Ascending aorta (tissue), 2 donors: ENCODE results near the gene TSSC4. TPM values are rescaled to one million over a fixed set of nuclear protein-coding genes. Genes with fewer than 3 reads are reported as not detected.

Experiments
- DNase-seq, 2 donors: peaks; one replicate each; pipeline ENCODE4 v3.0.0-alpha.2; 2019; ENCODE audit warnings: low spot score in 2 of 2
- H3K27ac ChIP-seq, 2 donors: fragments of 200-600 bp; sonication (generic); one replicate each; pipeline ENCODE4 v1.5.1; 2016 to 2017; ENCODE audit warnings: mild to moderate bottlenecking in 1 of 2
- H3K27me3 ChIP-seq: fragments of 200-600 bp; sonication (generic); one replicate; pipeline ENCODE4 v1.5.1; 2017
- H3K36me3 ChIP-seq, 2 donors: fragments of 200-600 bp; sonication (generic); one replicate each; pipeline ENCODE4 v1.5.1; 2016
- H3K4me1 ChIP-seq, 2 donors: fragments of 200-600 bp; sonication (generic); one replicate each; pipeline ENCODE4 v1.5.1; 2016 to 2017; ENCODE audit warnings: mild to moderate bottlenecking in 1 of 2
- H3K4me3 ChIP-seq, 2 donors: fragments of 200-600 bp; sonication (generic); one replicate each; pipeline ENCODE4 v1.5.1; 2016 to 2017; ENCODE audit warnings: mild to moderate bottlenecking in 1 of 2
- H3K9me3 ChIP-seq, 2 donors: fragments of 200-600 bp; sonication (generic); one replicate each; pipeline ENCODE4 v1.5.1; 2016
- intact Hi-C: fragments of 100-400 bp; cut with DNase I; formaldehyde crosslinking; loops from one replicate; pipeline ENCODE4 v1.15.1; 2023
- total RNA-seq: library from RNA; depleted of rRNA; stranded (reverse); fragments of >200 nt; gene quantifications from one replicate; pipeline ENCODE4 v1.1.0, GENCODE V29; 2016
- TF ChIP-seq, protein P1 (sequence below), 3 experiments: fragments of 200-600 bp in 2 of 3; fragments of 450-650 bp in 1 of 3; sonication (generic) in 2 of 3; IDR thresholded peaks; one replicate each; pipeline ENCODE4 v1.5.1; 2016 to 2019; ENCODE audit warnings: antibody characterized with exemption in 3 of 3, mild to moderate bottlenecking in 1 of 3, moderate library complexity in 1 of 3

Gene TSSC4
- total RNA-seq, 1 donor from 2014 or later, result 183 TPM

DNA sequence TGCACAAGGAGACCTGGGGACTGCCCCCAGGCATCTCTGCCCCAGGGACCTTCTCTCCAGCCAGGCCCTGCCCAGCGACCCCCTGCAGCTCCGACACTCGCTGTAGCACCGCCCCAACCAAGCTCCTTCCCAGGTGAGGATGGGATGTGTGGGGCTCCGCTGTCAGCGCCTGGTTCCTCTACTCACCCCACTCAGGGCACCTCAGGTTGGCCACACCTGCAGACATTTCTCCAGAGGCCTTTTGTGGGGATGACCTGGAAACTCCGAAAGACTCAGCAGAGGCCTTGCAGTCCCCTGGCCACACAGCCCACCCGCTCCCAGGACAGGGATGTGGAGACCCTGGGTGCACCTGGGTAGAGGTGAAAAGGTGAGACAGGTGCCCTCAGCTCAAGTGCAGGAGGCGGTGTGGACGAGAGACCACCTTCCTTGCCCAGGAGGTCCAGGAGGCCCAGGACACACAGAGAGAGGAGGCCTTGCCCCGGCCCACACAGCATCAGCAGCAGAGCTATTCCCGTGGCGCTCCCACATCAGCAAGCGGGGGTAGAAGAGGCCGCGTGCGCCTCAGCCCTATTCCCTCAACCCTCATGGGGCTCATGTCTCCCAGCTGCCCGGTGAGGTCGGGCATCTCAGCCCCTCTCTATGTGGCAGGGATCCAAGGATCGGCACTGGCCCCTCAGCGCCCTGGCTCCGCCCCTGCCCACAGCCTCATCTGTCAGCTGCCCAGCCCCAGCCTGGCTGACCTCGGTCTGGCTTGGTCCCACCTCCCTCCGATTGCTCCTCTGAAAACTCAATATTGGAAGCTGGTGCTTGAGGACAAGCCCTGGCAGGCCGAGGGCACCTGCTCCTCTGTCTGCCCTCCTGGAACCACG is 22.8 kb downstream of the TSSC4 start:
- Histone ChIP-seq H3K27ac (no peak overlapping the region), H3K4me1 (peaks cover 0 to 3% of the 10 kb centered on the region in 2 donors), H3K36me3 (no peaks in the 10 kb centered on the region), H3K27me3 (no peaks in the 10 kb centered on the region), H3K9me3 (no peaks in the 10 kb centered on the region), H3K4me3 (no peak overlapping the region)
- intact Hi-C loops, result no loop called here
- DNase-seq, result no peak
- TF ChIP-seq, protein P1, sequence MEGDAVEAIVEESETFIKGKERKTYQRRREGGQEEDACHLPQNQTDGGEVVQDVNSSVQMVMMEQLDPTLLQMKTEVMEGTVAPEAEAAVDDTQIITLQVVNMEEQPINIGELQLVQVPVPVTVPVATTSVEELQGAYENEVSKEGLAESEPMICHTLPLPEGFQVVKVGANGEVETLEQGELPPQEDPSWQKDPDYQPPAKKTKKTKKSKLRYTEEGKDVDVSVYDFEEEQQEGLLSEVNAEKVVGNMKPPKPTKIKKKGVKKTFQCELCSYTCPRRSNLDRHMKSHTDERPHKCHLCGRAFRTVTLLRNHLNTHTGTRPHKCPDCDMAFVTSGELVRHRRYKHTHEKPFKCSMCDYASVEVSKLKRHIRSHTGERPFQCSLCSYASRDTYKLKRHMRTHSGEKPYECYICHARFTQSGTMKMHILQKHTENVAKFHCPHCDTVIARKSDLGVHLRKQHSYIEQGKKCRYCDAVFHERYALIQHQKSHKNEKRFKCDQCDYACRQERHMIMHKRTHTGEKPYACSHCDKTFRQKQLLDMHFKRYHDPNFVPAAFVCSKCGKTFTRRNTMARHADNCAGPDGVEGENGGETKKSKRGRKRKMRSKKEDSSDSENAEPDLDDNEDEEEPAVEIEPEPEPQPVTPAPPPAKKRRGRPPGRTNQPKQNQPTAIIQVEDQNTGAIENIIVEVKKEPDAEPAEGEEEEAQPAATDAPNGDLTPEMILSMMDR (IDR thresholded peaks at IDR 0.05), result no peak

DNA sequence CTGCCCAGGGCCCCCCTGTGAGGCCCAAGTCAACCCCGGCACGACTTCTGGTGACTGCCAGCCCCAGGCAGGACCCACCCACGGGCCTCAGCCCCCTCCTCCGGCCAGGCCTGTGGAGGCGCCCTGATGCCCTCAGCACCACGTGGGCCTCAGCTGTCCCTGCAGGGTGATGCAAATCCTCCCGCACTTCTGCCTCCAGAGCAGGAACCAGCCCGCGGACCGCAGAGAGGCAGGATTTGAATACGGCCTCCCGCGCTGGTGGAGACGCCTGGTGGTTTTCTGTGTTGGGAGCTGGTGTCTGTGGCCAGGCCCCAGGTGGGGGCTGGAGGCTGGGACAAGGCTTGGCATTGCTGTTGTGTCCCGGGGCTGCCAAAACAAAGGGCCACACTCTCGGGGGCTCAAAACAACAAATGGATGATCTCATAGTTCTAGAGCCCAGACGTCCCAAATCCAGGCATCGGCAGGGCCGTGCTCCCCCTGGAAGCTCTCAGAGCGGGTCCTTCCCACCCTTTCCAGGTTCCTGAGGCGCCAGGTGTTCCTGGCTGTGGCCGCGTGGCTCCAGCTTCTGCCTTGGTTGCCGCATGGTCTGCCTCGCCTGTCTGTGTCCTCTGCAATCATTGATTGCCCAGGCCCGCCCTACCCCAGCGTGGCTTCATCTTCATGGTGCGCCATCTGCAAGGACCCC is 24.4 kb downstream of the TSSC4 start:
- Histone ChIP-seq H3K4me3 (no peak overlapping the region), H3K4me1 (peaks cover 0 to 3% of the 10 kb centered on the region in 2 donors), H3K9me3 (no peaks in the 10 kb centered on the region), H3K27ac (no peak overlapping the region), H3K27me3 (no peaks in the 10 kb centered on the region), H3K36me3 (no peaks in the 10 kb centered on the region)
- no peak for DNase-seq
- intact Hi-C loops, result no loop called here
- TF ChIP-seq, protein P1 (IDR thresholded peaks at IDR 0.05), result no peak

DNA sequence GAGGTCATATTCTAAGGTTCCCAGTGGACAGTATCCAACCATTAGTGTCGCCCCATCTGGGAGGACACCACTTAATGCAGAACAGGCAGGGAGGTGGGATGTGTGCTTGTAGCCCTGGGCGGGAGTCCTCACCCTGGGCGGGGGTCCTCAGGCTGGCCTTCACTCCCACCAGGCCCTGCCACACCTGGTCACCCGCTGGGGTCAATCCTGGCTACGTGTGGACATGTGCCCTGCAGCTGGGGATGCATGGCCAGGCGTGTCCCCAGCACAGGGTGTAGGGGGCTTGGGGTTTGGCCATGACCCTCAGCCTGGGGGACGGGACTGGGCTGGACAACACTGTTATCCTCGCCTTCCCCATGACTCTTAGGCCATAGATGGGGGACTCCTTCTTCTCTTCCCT is 25.0 kb downstream of the TSSC4 start:
- no peak for DNase-seq
- H3K27me3 ChIP-seq, result no peaks in the 10 kb centered on the region
- no peaks in the 10 kb centered on the region for H3K36me3 ChIP-seq
- intact Hi-C loops, result no loop called here
- no peak overlapping the region for H3K4me3 ChIP-seq
- peaks cover 0 to 1% of the 10 kb centered on the region in 2 donors for H3K4me1 ChIP-seq
- no peak overlapping the region for H3K27ac ChIP-seq
- TF ChIP-seq, protein P1 (IDR thresholded peaks at IDR 0.05), result no peak
- H3K9me3 ChIP-seq, result no peaks in the 10 kb centered on the region

DNA sequence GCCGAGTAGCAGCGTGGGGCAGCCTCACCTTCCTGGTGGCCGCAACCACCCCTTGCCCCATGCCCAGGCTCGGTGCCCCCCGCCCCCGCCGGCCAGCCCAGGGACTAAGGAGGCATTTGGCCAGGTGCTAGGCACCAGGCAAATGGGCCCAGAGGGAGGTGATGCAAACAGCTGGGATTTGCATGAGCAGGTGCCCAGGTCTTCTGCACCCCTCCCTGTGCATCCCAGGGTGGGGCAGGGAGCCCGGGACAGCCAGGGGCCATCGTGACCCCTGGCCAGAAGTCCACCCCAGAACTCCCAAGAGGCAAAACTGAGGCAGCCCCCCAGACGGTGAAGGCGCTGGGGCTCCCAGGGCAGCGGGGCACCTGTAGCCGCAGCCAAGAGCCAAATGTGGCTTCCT is 25.7 kb downstream of the TSSC4 start:
- no peak overlapping the region for H3K27ac ChIP-seq
- intact Hi-C loops, result no loop called here
- H3K27me3 ChIP-seq, result no peaks in the 10 kb centered on the region
- TF ChIP-seq, protein P1 (IDR thresholded peaks at IDR 0.05), result no peak
- no peaks in the 10 kb centered on the region for H3K9me3 ChIP-seq
- H3K4me3 ChIP-seq, result no peak overlapping the region
- DNase-seq, result no peak
- no peaks in the 10 kb centered on the region for H3K36me3 ChIP-seq
- no peaks in the 10 kb centered on the region for H3K4me1 ChIP-seq

DNA sequence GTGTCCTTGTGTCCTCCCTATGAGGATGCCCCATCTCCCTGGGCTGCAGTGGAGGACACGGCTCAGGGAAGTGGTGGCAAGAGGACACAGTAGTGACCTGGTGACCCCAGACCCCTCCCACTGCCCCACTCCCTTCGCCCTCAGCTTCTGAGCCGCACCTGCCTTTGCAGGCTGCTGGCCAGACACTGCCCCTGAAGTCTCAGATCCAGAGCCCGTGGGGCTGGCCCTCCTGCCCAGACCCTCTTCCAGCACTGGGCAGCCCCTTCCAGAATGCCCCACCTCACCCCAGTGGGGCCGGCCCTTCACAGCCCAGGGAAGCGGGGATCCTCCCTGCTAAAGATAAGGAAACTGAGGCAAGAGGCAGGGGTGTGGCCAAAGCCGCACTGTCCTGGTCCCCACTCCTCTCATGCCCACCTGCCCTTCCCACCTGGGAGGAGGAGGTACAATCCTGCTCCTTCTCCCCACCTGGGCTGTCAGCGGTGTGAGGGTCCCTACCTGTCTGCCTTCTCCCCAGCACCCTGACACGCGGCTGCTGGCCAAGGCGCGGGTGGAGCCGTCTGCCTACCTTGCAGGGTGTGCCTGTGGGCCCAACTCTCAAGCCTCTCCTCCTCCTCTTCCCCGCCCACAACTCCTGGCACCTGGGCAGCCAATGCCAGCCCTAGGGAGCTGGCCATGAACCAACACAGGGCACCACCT is 26.4 kb downstream of the TSSC4 start:
- Histone ChIP-seq H3K27me3 (no peaks in the 10 kb centered on the region), H3K4me3 (no peak overlapping the region), H3K4me1 (no peaks in the 10 kb centered on the region), H3K27ac (no peak overlapping the region), H3K9me3 (no peaks in the 10 kb centered on the region), H3K36me3 (no peaks in the 10 kb centered on the region)
- intact Hi-C loops, result no loop called here
- TF ChIP-seq, protein P1 (IDR thresholded peaks at IDR 0.05), result no peak
- DNase-seq, result no peak
